Osteocyte (in vitro differentiated cells): Measurements from ENCODE around the gene KLK6. TPM values are rescaled to one million over a fixed set of nuclear protein-coding genes. Genes with fewer than 3 reads are reported as not detected.
"Not testable (repeated sequence)": the region's sequence is repeated elsewhere in the genome, so short reads cannot be mapped to it uniquely, and the experiment has no call there.

Experiments
- DNase-seq: peaks from one replicate; pipeline ENCODE4 v3.0.0; 2021; ENCODE audit warnings: mixed read lengths; ENCODE audit not compliant: unreplicated experiment; ENCODE audit errors: extremely low spot score
- H3K27ac Mint-ChIP-seq: one replicate; pipeline ENCODE4 v1.8.0; 2021; ENCODE audit warnings: mild to moderate bottlenecking, mixed read lengths; ENCODE audit not compliant: unreplicated experiment
- H3K27me3 Mint-ChIP-seq: one replicate; pipeline ENCODE4 v1.8.0; 2021; ENCODE audit warnings: mixed read lengths; ENCODE audit not compliant: unreplicated experiment
- H3K36me3 Mint-ChIP-seq: one replicate; pipeline ENCODE4 v1.8.0; 2021; ENCODE audit warnings: mixed read lengths; ENCODE audit not compliant: unreplicated experiment
- H3K4me1 Mint-ChIP-seq: one replicate; pipeline ENCODE4 v1.8.0; 2021; ENCODE audit warnings: mixed read lengths; ENCODE audit not compliant: unreplicated experiment
- H3K4me3 Mint-ChIP-seq: one replicate; pipeline ENCODE4 v1.8.0; 2021; ENCODE audit warnings: mild to moderate bottlenecking, moderate library complexity, mixed read lengths; ENCODE audit not compliant: unreplicated experiment
- H3K9me3 Mint-ChIP-seq: one replicate; pipeline ENCODE4 v1.8.0; 2021; ENCODE audit warnings: mixed read lengths; ENCODE audit not compliant: unreplicated experiment
- total RNA-seq: library from RNA; stranded (reverse); gene quantifications from 2 replicates; pipeline ENCODE4 v1.2.1, GENCODE V29; 2021
- TF ChIP-seq, protein P1 (sequence below): fragments of 200-600 bp; sonication (generic); IDR thresholded peaks from 2 replicates; pipeline ENCODE4 v1.5.0; 2021; ENCODE audit warnings: antibody characterized with exemption, mild to moderate bottlenecking, moderate library complexity

KLK6 gene
- total RNA-seq, 1 donor from 2014 or later, result not detected

GRCh38 chr19:50998061-50998460, 28.7 kb upstream of the KLK6 start:
- no peak for DNase-seq
- H3K9me3 Mint-ChIP-seq, result peaks cover 9% of the 10 kb centered on the region
- no peak overlapping the region for H3K27ac Mint-ChIP-seq
- no peaks in the 10 kb centered on the region for H3K36me3 Mint-ChIP-seq
- TF ChIP-seq, protein P1, sequence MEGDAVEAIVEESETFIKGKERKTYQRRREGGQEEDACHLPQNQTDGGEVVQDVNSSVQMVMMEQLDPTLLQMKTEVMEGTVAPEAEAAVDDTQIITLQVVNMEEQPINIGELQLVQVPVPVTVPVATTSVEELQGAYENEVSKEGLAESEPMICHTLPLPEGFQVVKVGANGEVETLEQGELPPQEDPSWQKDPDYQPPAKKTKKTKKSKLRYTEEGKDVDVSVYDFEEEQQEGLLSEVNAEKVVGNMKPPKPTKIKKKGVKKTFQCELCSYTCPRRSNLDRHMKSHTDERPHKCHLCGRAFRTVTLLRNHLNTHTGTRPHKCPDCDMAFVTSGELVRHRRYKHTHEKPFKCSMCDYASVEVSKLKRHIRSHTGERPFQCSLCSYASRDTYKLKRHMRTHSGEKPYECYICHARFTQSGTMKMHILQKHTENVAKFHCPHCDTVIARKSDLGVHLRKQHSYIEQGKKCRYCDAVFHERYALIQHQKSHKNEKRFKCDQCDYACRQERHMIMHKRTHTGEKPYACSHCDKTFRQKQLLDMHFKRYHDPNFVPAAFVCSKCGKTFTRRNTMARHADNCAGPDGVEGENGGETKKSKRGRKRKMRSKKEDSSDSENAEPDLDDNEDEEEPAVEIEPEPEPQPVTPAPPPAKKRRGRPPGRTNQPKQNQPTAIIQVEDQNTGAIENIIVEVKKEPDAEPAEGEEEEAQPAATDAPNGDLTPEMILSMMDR, result no peak
- H3K27me3 Mint-ChIP-seq, result no peaks in the 10 kb centered on the region
- no peak overlapping the region for H3K4me3 Mint-ChIP-seq
- no peaks in the 10 kb centered on the region for H3K4me1 Mint-ChIP-seq

DNA sequence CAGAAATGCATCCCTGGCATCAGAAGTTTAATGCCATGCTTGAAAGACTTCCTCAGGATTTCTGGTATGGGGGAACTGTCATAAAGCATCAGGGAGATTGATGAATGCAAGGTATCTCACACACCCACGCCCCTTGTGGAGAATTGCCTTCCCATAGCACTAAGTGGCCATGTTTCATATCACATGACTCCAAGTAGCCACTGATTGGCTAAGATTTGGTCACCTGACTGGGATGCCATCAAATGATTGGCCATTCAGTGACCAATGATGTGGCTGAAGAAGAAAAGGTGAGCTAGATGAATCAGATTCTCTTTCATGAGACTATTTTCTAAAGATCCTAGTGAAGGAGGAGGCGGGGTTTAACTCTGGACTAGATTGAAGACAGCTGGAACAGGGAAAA, 24.7 kb upstream of the KLK6 start:
- no peaks in the 10 kb centered on the region for H3K27me3 Mint-ChIP-seq

DNA sequence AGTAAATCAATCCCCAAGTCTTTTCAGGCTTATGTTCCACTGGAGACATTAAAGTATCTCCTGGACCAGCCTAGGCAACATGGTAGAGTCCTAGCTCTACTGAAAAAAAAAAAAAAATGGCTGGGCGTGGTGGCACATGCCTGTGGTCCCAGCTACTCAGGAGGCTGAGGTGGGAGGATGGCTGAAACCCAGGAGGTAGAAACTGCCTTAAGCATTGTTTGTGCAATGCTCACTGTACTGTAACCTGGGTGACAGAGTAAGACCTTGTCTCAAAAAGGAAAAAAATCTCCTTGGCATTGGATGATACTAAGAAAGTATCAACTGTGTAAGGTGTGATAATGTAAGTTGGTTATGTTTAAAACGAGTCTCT, 23.3 kb upstream of the KLK6 start:
- no peaks in the 10 kb centered on the region for H3K27me3 Mint-ChIP-seq
- no peaks in the 10 kb centered on the region for H3K36me3 Mint-ChIP-seq
- TF ChIP-seq, protein P1, result no peak
- H3K9me3 Mint-ChIP-seq, result peaks cover 36% of the 10 kb centered on the region
- no peak overlapping the region for H3K27ac Mint-ChIP-seq
- DNase-seq, result no peak
- H3K4me1 Mint-ChIP-seq, result no peaks in the 10 kb centered on the region
- H3K4me3 Mint-ChIP-seq, result no peak overlapping the region

More for the DNA sequence above, 24.7 kb upstream of the KLK6 start:
- Mint-ChIP-seq H3K36me3 (no peaks in the 10 kb centered on the region), H3K4me1 (no peaks in the 10 kb centered on the region), H3K27ac (no peak overlapping the region), H3K4me3 (no peak overlapping the region), H3K9me3 (peaks cover 33% of the 10 kb centered on the region)
- TF ChIP-seq, protein P1, result no peak
- no peak for DNase-seq

DNA sequence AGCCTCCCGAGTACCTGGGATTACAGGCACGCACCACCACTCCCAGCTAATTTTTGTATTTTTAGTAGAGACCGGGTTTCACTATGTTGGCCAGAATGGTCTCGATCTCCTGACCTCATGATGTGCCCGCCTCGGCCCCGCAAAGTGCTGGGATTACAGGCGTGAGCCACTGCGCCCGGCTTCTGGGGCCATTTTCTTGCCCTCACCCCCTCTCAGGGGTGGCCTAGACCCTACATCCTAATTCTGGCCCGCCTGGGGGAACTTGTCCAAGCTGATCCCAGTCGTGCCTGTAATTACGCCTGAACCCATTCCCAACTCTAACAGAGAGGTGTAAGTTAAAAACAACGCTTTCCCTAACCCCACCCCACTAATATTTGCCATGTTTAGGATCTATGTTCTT, 15.0 kb upstream of the KLK6 start:
- H3K4me3 Mint-ChIP-seq, DNase-seq, H3K36me3 Mint-ChIP-seq, H3K4me1 Mint-ChIP-seq, H3K27ac Mint-ChIP-seq, H3K27me3 Mint-ChIP-seq: not testable (repeated sequence)
- peaks cover 11% of the 10 kb centered on the region for H3K9me3 Mint-ChIP-seq

DNA sequence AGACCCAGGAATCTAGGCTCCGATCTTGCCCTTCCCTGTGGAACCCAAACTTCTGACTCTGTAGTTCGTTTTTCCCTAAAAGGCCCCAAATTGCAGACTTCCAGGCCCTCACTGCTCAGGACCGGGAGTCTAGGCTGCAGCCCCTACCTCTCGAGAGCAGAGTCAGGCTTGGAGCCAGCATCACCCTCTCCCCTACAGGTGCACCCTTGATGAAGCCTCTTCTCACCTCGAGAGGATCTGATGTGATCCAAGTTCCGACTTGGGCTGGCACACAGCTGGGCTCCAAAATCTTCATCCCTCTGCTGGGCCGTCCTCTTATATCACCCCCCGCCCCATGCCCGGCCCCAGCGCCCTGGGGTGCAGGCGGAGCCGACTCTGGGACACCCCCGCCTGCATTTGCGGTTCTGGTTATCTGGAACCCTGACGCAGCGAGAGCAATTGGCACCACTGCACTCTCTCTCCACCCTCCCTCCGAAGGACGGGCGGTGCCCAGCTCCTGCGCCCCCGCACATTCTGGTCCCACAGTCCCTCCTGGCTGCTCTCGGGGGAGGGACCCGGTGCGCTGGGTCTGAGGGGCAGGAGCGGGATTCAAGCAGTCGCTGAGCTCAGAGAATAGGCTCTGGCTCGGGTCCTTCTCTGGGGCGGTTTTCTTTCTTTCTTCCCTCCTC, 14.4 kb upstream of the KLK6 start, which contains the start of gene KLK7:
Gene KLK7, minus strand, starts transcription at position 293 of the 668 bp plus-strand sequence. CDS start 1,518 bp downstream, outside the sequence.
- no peak for DNase-seq
- Mint-ChIP-seq H3K4me1 (no peaks in the 10 kb centered on the region), H3K9me3 (peaks cover 7% of the 10 kb centered on the region), H3K27me3 (no peaks in the 10 kb centered on the region), H3K36me3 (no peaks in the 10 kb centered on the region), H3K27ac (no peak within 1 kb of the TSS), H3K4me3 (no peak within 1 kb of the TSS)
- TF ChIP-seq, protein P1, result no peak
